Endothelial cell of umbilical vein (primary cell): ENCODE data around the gene NFYC. TPM values are rescaled to one million over a fixed set of nuclear protein-coding genes. Genes with fewer than 3 reads are reported as not detected.

Experiments
- BruUV-seq: library from RNA; stranded (reverse); fragments of 400-500 nt; replicated peaks from 2 replicates; lab custom pipeline; 2021; lab: Mats Ljungman, UMichigan
- CTCF ChIA-PET: fragments of 300-600, 350-600 bp; sonication (Branson Sonifier 250); formaldehyde crosslinking; loops from one replicate; lab custom pipeline; 2021; ENCODE audit warnings: antibody characterized with exemption, inconsistent platforms; lab: Charles Lee
- POLR2A ChIA-PET: fragments of 300-600, 350-600 bp; sonication (Branson Sonifier 250); formaldehyde crosslinking; loops from one replicate; lab custom pipeline; 2021; ENCODE audit warnings: antibody characterized with exemption, inconsistent platforms; lab: Charles Lee
- DNase-seq: peaks from one replicate; pipeline ENCODE4 v3.0.0-alpha.2; 2011; ENCODE audit warnings: low read depth, low spot score
- FAIRE-seq: peaks from 2 replicates; lab custom pipeline; 2011; peaks lifted over from hg19 to GRCh38; lab: Jason Lieb, UNC
- H2AFZ ChIP-seq: 2 replicates; pipeline ENCODE4 v1.6.0; 2012; ENCODE audit warnings: low read depth, low read length, control low read depth, inconsistent platforms
- H3K27ac ChIP-seq: 2 replicates; pipeline ENCODE4 v1.5.1; 2011; ENCODE audit warnings: low read depth, mild to moderate bottlenecking, control low read depth, low read length, moderate library complexity; ENCODE audit not compliant: insufficient read depth
- H3K27me3 ChIP-seq, 2 experiments: 2 replicates each; pipeline versions ENCODE4 v1.6.0 to v1.6.1; 2011; ENCODE audit warnings: low read length in 2 of 2, mixed read lengths in 1 of 2; ENCODE audit not compliant: control insufficient read depth in 2 of 2, insufficient read depth in 2 of 2
- H3K36me3 ChIP-seq, 2 experiments: 2 replicates in 1 of 2; 3 replicates in 1 of 2; pipeline ENCODE4 v1.5.1; 2011; ENCODE audit warnings: low read length in 2 of 2, mild to moderate bottlenecking in 1 of 2, moderate library complexity in 1 of 2; ENCODE audit not compliant: control insufficient read depth in 2 of 2, insufficient read depth in 2 of 2; ENCODE audit errors: extremely low read depth in 1 of 2
- H3K4me1 ChIP-seq: 3 replicates; pipeline ENCODE4 v1.5.1; 2011; ENCODE audit warnings: mild to moderate bottlenecking, low read length; ENCODE audit not compliant: control insufficient read depth, insufficient read depth; ENCODE audit errors: extremely low read depth
- H3K4me2 ChIP-seq: 2 replicates; pipeline ENCODE4 v1.6.1; 2011; ENCODE audit warnings: low read length, control low read depth, mixed read lengths; ENCODE audit not compliant: insufficient read depth
- H3K4me3 ChIP-seq, 3 experiments: fragments of 200-600 bp in 1 of 3; sonication (generic), shearing (Covaris generic) in 1 of 3; replicated peaks in 1 of 3; 2 replicates each; pipeline ENCODE4 v1.5.1; 2011 to 2016; ENCODE audit warnings: control low read depth in 3 of 3, low read length in 3 of 3, mild to moderate bottlenecking in 2 of 3, inconsistent platforms in 1 of 3, low read depth in 1 of 3, moderate library complexity in 1 of 3; ENCODE audit not compliant: insufficient read depth in 1 of 3
- H3K79me2 ChIP-seq: 2 replicates; pipeline ENCODE4 v1.6.0; 2012; ENCODE audit warnings: low read length, inconsistent platforms; ENCODE audit not compliant: control insufficient read depth, insufficient read depth
- H3K9ac ChIP-seq: replicated peaks from 2 replicates; pipeline ENCODE3; 2011; ENCODE audit warnings: low read length, control low read depth; ENCODE audit not compliant: insufficient read depth; ENCODE audit errors: extremely low read depth
- H3K9me1 ChIP-seq: replicated peaks from 3 replicates; pipeline ENCODE4 v1.6.0; 2011; ENCODE audit warnings: mild to moderate bottlenecking, low read length; ENCODE audit not compliant: control insufficient read depth, insufficient read depth; ENCODE audit errors: extremely low read depth
- H3K9me3 ChIP-seq: replicated peaks from 2 replicates; pipeline ENCODE4 v1.5.1; 2012; ENCODE audit warnings: low read length, inconsistent platforms; ENCODE audit not compliant: control insufficient read depth, insufficient read depth
- H4K20me1 ChIP-seq: replicated peaks from 2 replicates; pipeline ENCODE3; 2011; ENCODE audit warnings: mild to moderate bottlenecking, low read length; ENCODE audit not compliant: control insufficient read depth, insufficient read depth; ENCODE audit errors: extremely low read depth
- FOS ChIP-seq: IDR thresholded peaks from 2 replicates; pipeline ENCODE4 v1.6.1; 2011; ENCODE audit warnings: mild to moderate bottlenecking, low read length, moderate library complexity, borderline replicate concordance; ENCODE audit not compliant: insufficient read depth
- GATA2 ChIP-seq: IDR thresholded peaks from 2 replicates; pipeline ENCODE4 v1.7.0; 2011; ENCODE audit warnings: low read depth, mild to moderate bottlenecking, moderate library complexity, mixed read lengths, low read length; ENCODE audit not compliant: insufficient read length, insufficient read depth
- JUN ChIP-seq: IDR thresholded peaks from 2 replicates; pipeline ENCODE4 v1.6.1; 2011; ENCODE audit warnings: borderline replicate concordance, low read depth; ENCODE audit not compliant: insufficient read length, insufficient read depth
- MAX ChIP-seq: IDR thresholded peaks from 2 replicates; pipeline ENCODE4 v1.6.1; 2011; ENCODE audit not compliant: insufficient read depth, insufficient read length
- POLR2AphosphoS5 ChIP-seq: IDR thresholded peaks from 2 replicates; pipeline ENCODE4 v1.6.1; 2012; ENCODE audit warnings: low read depth, mild to moderate bottlenecking, control low read depth, low read length, moderate library complexity; ENCODE audit not compliant: insufficient read depth
- dilution Hi-C: fragments of 300-500 bp; cut with MboI; formaldehyde crosslinking; loops from one replicate; pipeline ENCODE4 v1.15.0; 2019; ENCODE audit warnings: low sequenced_read_pairs; ENCODE audit not compliant: extremely low pct_ligation_motif_present
- intact Hi-C: fragments of 100-400 bp; cut with micrococcal nuclease; formaldehyde crosslinking; loops from one replicate; pipeline ENCODE4 v1.10.0; 2022
- polyA plus RNA-seq, 4 experiments: library from polyadenylated mRNA; depleted of rRNA in 3 of 4; stranded (reverse) in 3 of 4; unstranded in 1 of 4; fragments of >200 nt; gene quantifications; 2 replicates each; pipeline versions ENCODE4 v1.2.1 to v1.2.3, GENCODE V29; 2011 to 2012; ENCODE audit warnings: missing spikeins in 1 of 4
- total RNA-seq: library from RNA; stranded (reverse); gene quantifications from 2 replicates; pipeline ENCODE4 v1.2.3, GENCODE V29; 2021

The NFYC gene
- total and polyA plus RNA-seq, 2 donors (not counting 3 experiments of a cell fraction or from before 2014, with no cell fraction given): 51.1 to 81.7 TPM

- ChIA-PET POLR2A (no interaction called here), CTCF (interaction anchor here (1.1 to 1.3 kb wide), 3 partner anchors 13 to 34 kb away, joined by 3 to 4 read pairs (median 4); no protein-coding TSS in a partner anchor)
- Histone ChIP-seq H3K4me1 (no peaks in the 10 kb centered on the region), H3K9ac (no peak overlapping the region), H3K9me1 (no peaks in the 10 kb centered on the region), H3K4me3 (no peak overlapping the region), H3K9me3 (no peaks in the 10 kb centered on the region), H3K79me2 (no peaks in the 10 kb centered on the region), H3K27me3 (peaks cover 0 to 4% of the 10 kb centered on the region in 2 experiments), H3K4me2 (no peak overlapping the region), H2AFZ (no peak overlapping the region), H4K20me1 (no peaks in the 10 kb centered on the region), H3K36me3 (no peaks in the 10 kb centered on the region), H3K27ac (no peak overlapping the region)
- dilution Hi-C loops: no loop called here
- TF ChIP-seq JUN: no peak
- no peak for FAIRE-seq
- intact Hi-C loops: no loop called here
- DNase-seq: no peak
- BruUV-seq: no TSS peak
These were observed 116.9 kb downstream of the NFYC start for GRCh38 chr1:40808444-40808843.

DNA sequence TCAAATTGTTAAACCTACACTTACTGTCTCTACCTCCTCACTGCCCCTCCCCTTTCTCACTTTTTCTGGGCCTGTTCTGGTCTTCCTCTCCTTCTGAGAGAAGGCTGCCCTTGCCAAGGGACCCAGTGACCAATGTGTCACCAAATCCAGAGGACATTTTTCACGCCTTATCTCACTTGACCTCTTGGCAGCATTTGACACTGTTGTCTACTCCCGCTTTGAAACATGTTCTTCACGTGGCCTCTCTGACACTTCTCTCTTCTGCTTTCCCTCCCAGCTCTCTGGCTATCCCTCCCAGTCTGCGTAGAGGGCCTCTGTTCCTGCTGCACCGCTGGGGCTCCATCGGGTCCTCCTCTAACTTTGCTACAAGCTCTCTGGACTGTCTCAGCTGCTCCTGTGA, 117.4 kb downstream of the NFYC start:
- Histone ChIP-seq H3K9me3 (no peaks in the 10 kb centered on the region), H3K9me1 (no peaks in the 10 kb centered on the region), H3K36me3 (no peaks in the 10 kb centered on the region), H3K27ac (no peak overlapping the region), H3K4me3 (no peak overlapping the region), H2AFZ (no peak overlapping the region), H3K79me2 (no peaks in the 10 kb centered on the region), H3K4me2 (no peak overlapping the region), H3K4me1 (no peaks in the 10 kb centered on the region), H3K9ac (no peak overlapping the region), H4K20me1 (no peaks in the 10 kb centered on the region), H3K27me3 (peaks cover 0 to 4% of the 10 kb centered on the region in 2 experiments)
- FAIRE-seq (no peak), DNase-seq (no peak)
- BruUV-seq: no TSS peak
- intact Hi-C loops (no loop called here), dilution Hi-C loops (no loop called here)
- TF ChIP-seq GATA2 (no peak), POLR2AphosphoS5 (no peak), FOS (no peak), MAX (no peak)
- ChIA-PET POLR2A (no interaction called here), CTCF (interaction anchor here (1.1 to 1.2 kb wide), 2 partner anchors 12 to 18 kb away, joined by 3 to 4 read pairs; no protein-coding TSS in a partner anchor)
